Activated CD4-positive, alpha-beta T cell treated with anti-CD3 and anti-CD28 coated beads, Interleukin-2, amount 50 U/mL, for 1 hour (primary cell): ENCODE results near the gene TCF12.

Experiments used
- DNase-seq: peaks from one replicate; pipeline ENCODE4 v3.0.0-alpha.2; 2020

Gene TCF12

GRCh38 chr15:57307527-57308169 is 389.2 kb downstream of the TCF12 start:
- no peak for DNase-seq

DNA sequence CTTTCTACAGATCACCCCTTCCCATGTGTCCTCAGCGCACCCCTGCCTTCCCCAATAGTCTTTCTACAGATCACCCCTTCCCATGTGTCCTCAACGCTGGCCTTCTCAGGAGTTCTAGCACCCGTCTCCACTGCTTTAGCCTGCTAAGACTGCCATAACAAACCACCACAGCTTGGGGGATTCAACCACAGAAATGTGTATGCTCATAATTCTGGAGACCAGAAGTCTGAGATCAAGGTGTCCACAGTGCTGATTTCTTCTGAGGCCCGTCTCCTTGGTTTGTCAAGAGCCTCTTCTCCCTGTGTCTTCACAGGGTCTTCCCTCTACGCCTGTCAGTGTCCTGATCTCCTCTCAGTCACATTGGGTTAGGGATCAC is 389.7 kb downstream of the TCF12 start:
- no peak for DNase-seq

GRCh38 chr15:57309856-57310760 is 391.7 kb downstream of the TCF12 start:
- no peak for DNase-seq

DNA sequence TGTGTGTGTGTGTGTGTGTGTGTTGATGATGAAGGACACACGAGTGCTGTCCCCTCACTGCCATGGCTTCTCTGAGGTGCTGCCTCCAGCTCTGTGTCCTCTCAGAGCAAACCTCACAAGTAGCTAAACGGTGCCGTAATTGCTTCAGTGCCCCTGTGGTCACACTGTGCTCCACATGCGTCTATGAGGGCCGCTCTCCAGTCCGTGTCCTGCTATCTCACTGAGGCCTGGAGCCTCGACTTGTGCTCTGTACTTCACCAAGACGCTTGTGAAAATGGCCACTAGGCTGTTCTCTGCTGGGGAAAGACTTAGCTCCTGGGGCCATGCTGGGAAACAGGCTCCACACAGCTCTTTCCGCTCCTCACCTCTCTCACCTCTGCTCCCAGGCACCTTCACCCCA is 392.4 kb downstream of the TCF12 start:
- DNase-seq = no peak

DNA sequence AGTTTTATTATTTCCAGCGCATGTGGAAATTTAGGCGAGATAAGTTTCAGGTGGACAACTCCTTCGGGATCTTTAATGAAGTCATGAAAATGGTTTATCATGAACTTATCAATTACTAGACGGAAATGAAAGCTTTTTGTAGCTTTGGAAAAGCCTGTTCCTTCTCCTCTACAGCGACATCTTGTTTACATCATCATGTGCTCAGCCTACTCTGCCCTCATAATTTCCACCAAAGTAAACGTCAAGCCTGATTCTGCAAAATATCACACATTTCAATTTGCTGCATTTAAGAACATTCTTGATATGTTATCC is 393.5 kb downstream of the TCF12 start:
- DNase-seq = no peak

DNA sequence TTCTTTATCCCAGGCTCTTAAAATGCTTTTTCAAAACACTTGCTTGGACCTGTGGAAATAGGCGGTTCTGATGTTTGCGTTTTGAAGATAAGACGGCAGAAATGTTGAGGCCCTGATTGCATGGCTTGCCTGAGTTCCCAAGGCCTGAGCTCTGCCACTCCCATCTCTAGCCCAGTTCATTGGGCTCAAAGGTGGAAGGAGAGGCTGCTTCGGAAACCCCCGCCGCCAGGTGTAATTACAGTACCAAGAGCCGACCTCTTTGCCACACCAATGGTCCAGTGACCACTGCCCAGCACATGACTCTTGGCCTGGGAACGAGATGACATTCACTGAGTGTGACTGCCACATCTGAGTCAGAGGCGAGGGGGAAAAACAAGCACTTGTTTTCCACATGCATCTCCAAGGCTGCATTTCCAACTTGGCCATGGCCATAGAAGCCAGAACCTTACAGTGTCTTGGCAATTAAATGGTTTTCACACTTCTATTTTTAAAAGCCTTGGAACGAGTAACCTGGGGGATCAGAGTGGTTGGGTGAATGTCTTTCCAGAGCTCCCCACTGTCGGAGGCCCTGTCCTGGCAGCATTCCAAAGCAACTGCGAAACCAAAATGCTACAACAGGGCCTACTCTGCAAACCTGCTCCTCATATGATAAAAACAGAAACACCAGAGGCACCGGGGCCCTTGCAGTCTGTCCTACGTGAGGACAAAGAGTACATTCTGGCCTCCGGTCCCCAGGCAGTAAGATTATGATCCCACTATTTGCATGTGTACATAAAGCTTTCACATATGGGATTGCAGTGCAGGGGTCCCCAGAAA is 394.1 kb downstream of the TCF12 start:
- no peak for DNase-seq

- no peak for DNase-seq
Observed at GRCh38 chr15:57313134-57313483, 394.7 kb downstream of the TCF12 start.

DNA sequence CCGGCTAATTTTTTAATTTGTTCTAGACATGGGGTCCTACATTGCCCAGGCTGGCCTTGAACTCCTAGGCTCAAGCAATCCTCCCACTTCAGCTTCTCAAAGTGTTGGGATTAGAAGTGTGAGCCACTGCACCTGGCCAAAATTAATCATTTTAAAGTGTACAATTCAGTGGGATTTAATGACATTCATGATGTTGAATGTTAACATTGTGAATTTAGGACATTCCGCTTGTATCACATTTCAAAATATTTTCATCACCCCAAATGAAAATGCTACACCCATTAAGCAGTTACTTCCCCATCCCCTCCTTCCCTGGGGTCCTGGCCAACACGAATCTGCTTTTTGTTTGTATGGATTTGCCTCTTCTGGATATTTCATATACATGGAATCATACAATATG is 395.8 kb downstream of the TCF12 start:
- DNase-seq = no peak

DNA sequence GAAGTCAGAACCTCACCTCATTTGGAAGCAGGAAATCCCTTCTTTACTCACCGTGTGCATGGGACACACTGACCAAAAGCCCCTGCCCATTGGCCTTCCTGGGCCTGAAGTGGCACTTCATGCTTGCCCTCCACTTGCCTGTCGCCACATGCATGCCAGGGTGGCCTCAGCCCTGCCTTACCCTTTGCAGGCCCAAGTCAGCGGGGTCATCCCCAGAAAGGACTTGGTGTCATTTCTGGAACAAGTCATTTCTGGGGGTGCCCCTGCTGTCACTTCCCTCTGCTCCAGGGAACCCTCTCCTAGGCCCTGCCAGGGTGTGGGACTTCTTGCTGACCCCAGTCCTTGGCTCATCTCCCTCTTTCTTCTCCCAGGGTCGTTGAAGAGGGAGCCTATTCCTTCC is 398.0 kb downstream of the TCF12 start:
- DNase-seq = no peak

GRCh38 chr15:57319226-57319918 is 400.9 kb downstream of the TCF12 start:
- no peak for DNase-seq

DNA sequence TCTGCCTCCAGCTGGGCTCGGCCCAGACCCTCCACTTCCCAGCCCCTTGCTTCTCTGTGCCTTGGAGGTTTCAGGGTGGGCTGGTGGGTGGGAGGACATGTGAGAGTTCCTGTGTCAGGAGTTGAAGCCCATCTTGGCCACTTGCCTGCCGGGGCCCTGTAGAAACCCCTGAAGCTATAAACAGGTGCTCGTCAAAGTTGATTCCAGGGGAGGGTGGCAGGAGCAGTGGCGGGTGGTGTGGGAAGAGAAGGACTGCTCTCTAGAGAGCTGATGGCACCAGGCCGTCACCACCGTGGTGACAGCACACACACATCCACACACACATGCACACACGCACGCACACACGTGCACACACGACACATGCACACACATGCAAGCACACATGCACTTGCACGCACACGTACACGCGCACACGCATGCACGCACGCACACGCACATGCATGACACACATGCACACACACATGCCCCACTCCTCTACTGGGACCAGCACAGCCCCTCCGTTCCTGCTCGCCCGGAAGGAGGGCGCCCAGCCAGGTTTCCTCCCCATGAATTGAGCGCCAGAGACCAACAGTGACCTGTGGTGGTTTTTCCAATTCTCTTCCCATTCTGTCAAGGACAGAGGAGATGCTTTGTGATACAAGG is 401.6 kb downstream of the TCF12 start:
- no peak for DNase-seq

DNA sequence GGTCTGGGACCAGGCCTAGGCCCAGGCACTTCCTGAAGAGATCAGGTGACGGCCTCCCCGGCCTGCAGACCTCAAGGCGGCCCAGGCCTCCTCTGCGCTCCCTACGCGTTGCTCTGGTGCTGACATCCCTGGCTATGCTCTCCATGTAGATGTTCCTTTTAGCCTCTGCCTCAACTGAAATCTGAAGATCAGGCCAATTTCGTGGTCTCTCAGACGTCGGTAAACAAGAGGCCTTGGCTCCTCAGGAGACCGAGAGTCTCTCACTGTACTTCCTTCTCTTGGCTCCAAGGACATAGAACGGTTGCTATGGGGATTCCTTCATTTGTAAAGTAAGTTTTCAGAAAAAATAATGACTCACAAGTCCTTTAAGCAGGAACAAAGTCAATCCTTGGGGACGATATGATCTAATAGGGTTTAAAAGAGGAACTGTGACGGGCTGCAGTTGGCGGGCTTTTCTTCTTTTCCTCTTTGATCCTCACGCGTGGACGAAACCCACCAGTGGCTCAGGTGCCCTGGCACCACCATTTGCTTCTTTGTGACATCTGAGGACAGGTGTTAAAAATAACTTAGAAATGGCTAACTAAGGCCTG is 402.3 kb downstream of the TCF12 start:
- no peak for DNase-seq

GRCh38 chr15:57321485-57321884 is 403.0 kb downstream of the TCF12 start:
- no peak for DNase-seq

- no peak for DNase-seq
Observed at GRCh38 chr15:57321973-57322601, 403.6 kb downstream of the TCF12 start.

- DNase-seq = no peak
Observed at GRCh38 chr15:57322602-57323250, 404.3 kb downstream of the TCF12 start.

- no peak for DNase-seq
Observed at GRCh38 chr15:57323299-57323805, 404.9 kb downstream of the TCF12 start.

- DNase-seq = no peak
Observed at GRCh38 chr15:57323806-57324589, 405.6 kb downstream of the TCF12 start.

DNA sequence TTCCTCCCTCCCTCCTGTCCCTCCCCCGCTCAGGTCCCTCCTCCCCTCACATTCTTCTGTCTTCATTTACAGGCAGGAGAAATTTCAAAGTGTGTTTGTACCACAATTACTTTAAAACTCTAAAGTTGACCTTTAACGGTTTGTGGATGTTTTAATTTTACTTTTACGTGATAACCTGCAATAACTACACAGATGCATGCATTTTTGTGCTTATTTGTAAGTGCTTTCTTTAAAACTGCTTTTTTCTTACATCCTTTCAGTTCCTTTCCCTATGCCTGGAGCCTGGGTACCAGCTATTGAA is 406.1 kb downstream of the TCF12 start:
- DNase-seq = no peak

- no peak for DNase-seq
Observed at GRCh38 chr15:57324944-57325679, 406.7 kb downstream of the TCF12 start.

- no peak for DNase-seq
Observed at GRCh38 chr15:57326196-57326595, 407.8 kb downstream of the TCF12 start.
